ENCODE measurements around the gene ZNF280D. TPM values are rescaled to one million over a fixed set of nuclear protein-coding genes. Genes with fewer than 3 reads are reported as not detected.

The ZNF280D gene
- total and polyA plus RNA-seq, 7 donors, result 5.8 to 75.3 (median 53.6) TPM

- TF ChIP-seq EP300 (IDR thresholded peaks at IDR 0.05), result no peak
- TF ChIP-seq POLR2AphosphoS5 (IDR thresholded peaks at IDR 0.05), result no peak
- no peak for TF ChIP-seq POLR2A (IDR thresholded peaks at IDR 0.05)
- TF ChIP-seq CTCF (IDR thresholded peaks at IDR 0.05), result no peak
- Histone ChIP-seq H3K36me3 (no peaks in the 10 kb centered on the region), H3K27me3 (no peaks in the 10 kb centered on the region), H3K4me1 (peaks cover 0 to 12% (median 2%) of the 10 kb centered on the region in 4 donors), H3K4me3 (no peak overlapping the region), H3K27ac (no peak overlapping the region), H3K9me3 (no peaks in the 10 kb centered on the region)
- DNase-seq, result no peak
- intact Hi-C loops (cut with DNase I), result no loop called here
- 91 to 93% methylated on average over 3 of the region's 3 CpGs for WGBS, 2 donors
Observed at GRCh38 chr15:56776839-56777238, 43.5 kb upstream of the ZNF280D start.

DNA sequence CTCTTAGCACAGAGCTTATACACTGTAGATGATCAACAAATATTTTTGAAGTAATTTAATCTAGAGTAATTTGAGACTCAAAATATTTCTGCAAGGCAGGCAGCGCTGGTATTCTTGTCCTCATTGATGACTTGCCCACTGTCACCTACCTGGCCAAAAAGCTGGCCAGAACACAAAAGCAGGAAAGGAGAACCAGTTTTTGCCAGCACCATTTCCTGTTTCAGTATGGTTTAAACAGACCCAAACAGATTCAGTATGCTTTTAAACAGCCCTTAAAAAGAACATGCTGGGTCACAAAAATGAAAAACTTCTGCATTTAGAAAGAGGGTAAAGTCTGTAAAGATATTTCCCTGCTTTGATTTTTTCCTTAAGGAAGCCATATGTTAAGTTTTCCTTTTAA, 42.3 kb upstream of the ZNF280D start:
- Histone ChIP-seq H3K4me3 (no peak overlapping the region), H3K9me3 (no peaks in the 10 kb centered on the region), H3K27me3 (no peaks in the 10 kb centered on the region), H3K4me1 (peaks cover 0 to 12% (median 2%) of the 10 kb centered on the region in 4 donors), H3K36me3 (no peaks in the 10 kb centered on the region), H3K27ac (peak overlapping the region in 1 of 4 donors; percentile 3)
- intact Hi-C loops (cut with DNase I), result no loop called here
- no peak for TF ChIP-seq POLR2AphosphoS5 (IDR thresholded peaks at IDR 0.05)
- TF ChIP-seq EP300 (IDR thresholded peaks at IDR 0.05), result no peak
- no peak for TF ChIP-seq CTCF (IDR thresholded peaks at IDR 0.05)
- TF ChIP-seq POLR2A (IDR thresholded peaks at IDR 0.05), result no peak
- DNase-seq, result no peak
- WGBS, 2 donors, result 59 to 75% methylated on average over 1 of the region's 1 CpG

DNA sequence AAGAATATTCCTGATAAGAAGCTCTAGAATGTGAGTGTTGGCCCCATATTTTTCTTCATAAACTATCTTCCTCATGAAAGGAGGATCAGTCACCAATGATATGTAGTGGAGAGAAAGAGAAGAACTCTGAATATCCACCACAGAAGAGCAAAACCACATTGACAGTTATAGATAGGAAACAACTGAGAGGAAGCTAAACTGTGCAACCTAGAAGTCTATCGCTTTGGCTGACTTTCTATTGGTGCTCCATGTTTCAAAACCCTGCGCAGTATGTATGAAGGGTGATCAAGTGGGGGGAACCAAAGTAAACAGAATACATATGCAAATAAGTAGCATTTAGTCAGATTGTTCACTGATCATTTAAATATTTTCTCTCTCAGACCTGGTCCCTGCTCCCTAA, 41.0 kb upstream of the ZNF280D start:
- Histone ChIP-seq H3K4me1 (peaks cover 0 to 12% (median 2%) of the 10 kb centered on the region in 4 donors), H3K4me3 (no peak overlapping the region), H3K27me3 (no peaks in the 10 kb centered on the region), H3K27ac (peak overlapping the region in 1 of 4 donors; percentile 80), H3K9me3 (no peaks in the 10 kb centered on the region), H3K36me3 (no peaks in the 10 kb centered on the region)
- intact Hi-C loops (cut with DNase I), result no loop called here
- TF ChIP-seq CTCF (IDR thresholded peaks at IDR 0.05) (no peak), EP300 (IDR thresholded peaks at IDR 0.05) (no peak), POLR2A (IDR thresholded peaks at IDR 0.05) (no peak), POLR2AphosphoS5 (IDR thresholded peaks at IDR 0.05) (no peak)
- no peak for DNase-seq
- WGBS, 2 donors, result 63 to 90% methylated on average over 2 of the region's 2 CpGs

DNA sequence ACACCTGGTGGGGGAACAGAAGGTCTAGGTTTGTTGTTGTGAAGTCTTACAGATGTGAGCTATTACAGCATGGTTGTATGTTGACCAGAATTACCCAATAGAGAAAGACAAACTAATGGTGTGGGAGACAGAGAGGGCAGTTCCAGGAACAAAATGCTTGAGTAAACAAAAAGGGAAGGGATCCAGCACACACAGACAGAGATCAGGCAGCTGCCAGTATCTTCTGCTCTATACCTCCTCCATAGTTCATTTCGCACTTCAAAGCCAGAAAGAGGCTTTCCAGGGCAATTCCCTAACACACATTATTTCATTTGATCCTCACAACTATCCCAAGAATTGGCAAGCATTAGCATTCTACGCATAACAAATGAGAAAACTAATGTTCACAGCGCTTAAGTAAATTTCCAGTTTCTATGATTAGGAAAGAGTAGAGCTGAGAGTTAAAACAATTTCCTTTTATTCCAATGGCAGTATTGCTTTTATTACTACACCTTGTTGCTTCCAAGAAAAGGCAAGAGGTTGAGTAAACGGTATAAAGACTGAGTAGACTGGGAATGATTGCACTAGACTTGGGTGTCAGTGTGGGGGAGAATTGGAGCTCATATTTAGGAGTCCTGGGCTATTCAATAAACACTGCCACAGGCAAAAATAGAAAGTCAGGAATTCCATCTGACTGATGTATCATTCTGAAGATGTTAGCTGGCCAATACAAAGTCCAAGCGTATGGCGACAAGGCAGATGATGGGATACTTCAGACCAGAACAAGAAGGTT, 39.7 kb upstream of the ZNF280D start:
- no peak for DNase-seq
- Histone ChIP-seq H3K36me3 (no peaks in the 10 kb centered on the region), H3K27ac (peak overlapping the region in 3 of 4 donors; percentile 11 to 80 (median 41)), H3K4me1 (peaks cover 0 to 12% (median 2%) of the 10 kb centered on the region in 4 donors), H3K9me3 (no peaks in the 10 kb centered on the region), H3K4me3 (no peak overlapping the region), H3K27me3 (no peaks in the 10 kb centered on the region)
- TF ChIP-seq EP300 (IDR thresholded peaks at IDR 0.05) (no peak), POLR2A (IDR thresholded peaks at IDR 0.05) (no peak), POLR2AphosphoS5 (IDR thresholded peaks at IDR 0.05) (no peak), CTCF (IDR thresholded peaks at IDR 0.05) (no peak)
- intact Hi-C loops (cut with DNase I), result no loop called here
- 49 to 69% methylated on average over 6 of the region's 6 CpGs for WGBS, 2 donors
